PC-9 (cell line): ENCODE data around the gene DES. TPM values are rescaled to one million over a fixed set of nuclear protein-coding genes. Genes with fewer than 3 reads are reported as not detected.

Experiments
- BruUV-seq: library from RNA; stranded (reverse); fragments of 400-500 nt; replicated peaks from 2 replicates; lab custom pipeline; 2021; lab: Mats Ljungman, UMichigan
- CTCF ChIA-PET: fragments of 300-600 bp; sonication (Branson Sonifier 250); formaldehyde crosslinking; loops from one replicate; lab custom pipeline; 2022; ENCODE audit warnings: antibody characterized with exemption; lab: Charles Lee
- POLR2A ChIA-PET: fragments of 300-600 bp; sonication (Branson Sonifier 250); formaldehyde crosslinking; loops from one replicate; lab custom pipeline; 2022; ENCODE audit warnings: antibody characterized with exemption; ENCODE audit not compliant: unreplicated experiment; lab: Charles Lee
- DNase-seq, 2 experiments: peaks; one replicate each; pipeline versions ENCODE4 v3.0.0 to v3.0.0-alpha.2; 2015 to 2022; ENCODE audit warnings: mixed read lengths in 1 of 2
- H2AFZ ChIP-seq: fragments of 200-600 bp; sonication (generic); 2 replicates; pipeline ENCODE4 v1.8.1; 2017; ENCODE audit warnings: antibody characterized with exemption
- H3F3A ChIP-seq: fragments of 200-600 bp; sonication (generic); 2 replicates; pipeline ENCODE4 v1.8.1; 2017; ENCODE audit warnings: antibody characterized with exemption, mild to moderate bottlenecking, low read depth; ENCODE audit not compliant: insufficient read depth
- H3K27ac ChIP-seq: fragments of 200-600 bp; sonication (generic); 2 replicates; pipeline ENCODE4 v1.6.1; 2016; ENCODE audit warnings: mixed run types
- H3K27me3 ChIP-seq: fragments of 200-600 bp; sonication (generic); 2 replicates; pipeline ENCODE4 v1.6.1; 2016; ENCODE audit warnings: low read depth, mixed run types; ENCODE audit not compliant: insufficient read depth
- H3K36me3 ChIP-seq: fragments of 200-600 bp; sonication (generic); 2 replicates; pipeline ENCODE4 v1.6.1; 2016; ENCODE audit warnings: low read depth, mixed run types
- H3K4me1 ChIP-seq: fragments of 200-600 bp; sonication (generic); replicated peaks from 2 replicates; pipeline ENCODE4 v1.6.1; 2016; ENCODE audit warnings: mixed run types; ENCODE audit not compliant: insufficient read depth
- H3K4me2 ChIP-seq: fragments of 200-600 bp; sonication (generic); 2 replicates; pipeline ENCODE4 v1.6.1; 2017; ENCODE audit warnings: mixed run types
- H3K4me3 ChIP-seq: fragments of 200-600 bp; sonication (generic); 2 replicates; pipeline ENCODE4 v1.6.1; 2016; ENCODE audit warnings: mixed run types
- H3K79me2 ChIP-seq: fragments of 200-600 bp; sonication (generic); 2 replicates; pipeline ENCODE4 v1.6.1; 2017; ENCODE audit warnings: low read depth, mixed run types
- H3K9me2 ChIP-seq: fragments of 200-600 bp; sonication (generic); 2 replicates; pipeline ENCODE4 v1.8.1; 2017; ENCODE audit warnings: mild to moderate bottlenecking; ENCODE audit not compliant: insufficient read depth
- H3K9me3 ChIP-seq: fragments of 200-600 bp; sonication (generic); 2 replicates; pipeline ENCODE4 v1.8.1; 2016; ENCODE audit warnings: low read depth; ENCODE audit not compliant: insufficient read depth
- H4K20me1 ChIP-seq: fragments of 200-600 bp; sonication (generic); 2 replicates; pipeline ENCODE4 v1.8.1; 2017; ENCODE audit not compliant: insufficient read depth
- CTCF ChIP-seq: fragments of 200-600 bp; sonication (generic); conservative IDR thresholded peaks from 2 replicates; pipeline ENCODE4 v1.6.1; 2017; ENCODE audit warnings: mixed run types, antibody characterized with exemption, mild to moderate bottlenecking, moderate library complexity
- EZH2 ChIP-seq: fragments of 200-600 bp; sonication (generic); IDR thresholded peaks from 2 replicates; pipeline ENCODE4 v1.8.0; 2017; ENCODE audit warnings: antibody characterized with exemption, low read depth
- intact Hi-C: fragments of 100-400 bp; cut with micrococcal nuclease; formaldehyde crosslinking; loops from one replicate; pipeline ENCODE4 v1.10.0; 2022; ENCODE audit not compliant: unreplicated experiment
- total RNA-seq: library from RNA; stranded (reverse); gene quantifications from 2 replicates; pipeline ENCODE4 v1.2.3, GENCODE V29; 2021

Gene DES
- total RNA-seq, 1 experiment from 2014 or later: not detected

DNA sequence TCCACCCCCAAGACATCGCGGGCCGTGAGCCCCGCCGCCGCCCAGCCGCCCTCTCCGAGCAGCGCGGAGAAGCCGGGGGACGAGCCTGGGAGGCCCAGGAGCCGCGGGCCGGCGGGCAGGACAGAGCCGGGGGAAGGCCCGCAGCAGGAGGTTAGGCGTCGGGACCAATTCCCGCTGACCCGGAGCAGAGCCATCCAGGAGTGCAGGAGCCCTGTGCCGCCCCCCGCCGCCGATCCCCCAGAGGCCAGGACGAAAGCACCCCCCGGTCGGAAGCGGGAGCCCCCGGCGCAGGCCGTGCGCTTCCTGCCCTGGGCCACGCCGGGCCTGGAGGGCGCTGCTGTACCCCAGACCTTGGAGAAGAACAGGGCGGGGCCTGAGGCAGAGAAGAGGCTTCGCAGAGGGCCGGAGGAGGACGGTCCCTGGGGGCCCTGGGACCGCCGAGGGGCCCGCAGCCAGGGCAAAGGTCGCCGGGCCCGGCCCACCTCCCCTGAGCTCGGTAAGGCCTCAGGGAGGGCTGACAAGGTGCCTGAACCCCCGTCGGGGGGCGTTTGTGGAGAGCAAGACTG is 30.7 kb downstream of the DES start:
- Histone ChIP-seq H3K27me3 (no peaks in the 10 kb centered on the region), H2AFZ (no peak overlapping the region), H3K9me3 (no peaks in the 10 kb centered on the region), H3K4me3 (no peak overlapping the region), H3K4me2 (no peak overlapping the region), H3K27ac (no peak overlapping the region), H4K20me1 (no peaks in the 10 kb centered on the region), H3K9me2 (no peaks in the 10 kb centered on the region), H3K36me3 (no peaks in the 10 kb centered on the region), H3K4me1 (peaks cover 23% of the 10 kb centered on the region), H3K79me2 (no peaks in the 10 kb centered on the region), H3F3A (peaks cover 23% of the 10 kb centered on the region; the same call in 1 of the 2 replicates)
- ChIA-PET POLR2A (no interaction called here), CTCF (no interaction called here)
- TF ChIP-seq CTCF (no peak), EZH2 (no peak)
- BruUV-seq: no TSS peak
- no peak for DNase-seq
- intact Hi-C loops: no loop called here

GRCh38 chr2:219449609-219450008 is 31.4 kb downstream of the DES start:
- Histone ChIP-seq H3K4me1 (peaks cover 30% of the 10 kb centered on the region), H2AFZ (no peak overlapping the region), H3K9me2 (no peaks in the 10 kb centered on the region), H4K20me1 (no peaks in the 10 kb centered on the region), H3K79me2 (no peaks in the 10 kb centered on the region), H3K9me3 (no peaks in the 10 kb centered on the region), H3K27ac (no peak overlapping the region), H3K27me3 (no peaks in the 10 kb centered on the region), H3F3A (peaks cover 31% of the 10 kb centered on the region; the same call in 1 of the 2 replicates), H3K36me3 (no peaks in the 10 kb centered on the region), H3K4me3 (no peak overlapping the region), H3K4me2 (no peak overlapping the region)
- ChIA-PET CTCF (no interaction called here), POLR2A (no interaction called here)
- DNase-seq: no peak
- no TSS peak for BruUV-seq
- intact Hi-C loops: no loop called here
- no peak for TF ChIP-seq CTCF
- no peak for TF ChIP-seq EZH2

GRCh38 chr2:219451661-219452360 is 33.6 kb downstream of the DES start:
- H3K27me3 ChIP-seq: no peaks in the 10 kb centered on the region
- H2AFZ ChIP-seq: no peak overlapping the region
- H3K27ac ChIP-seq: 0 out of 2 replicates have a peak overlapping the region, but pooled peaks have one; percentile 34
- no TSS peak for BruUV-seq
- TF ChIP-seq EZH2 (no peak), CTCF (no peak)
- peak in 1 of 2 experiments; percentile 37 for DNase-seq
- no peaks in the 10 kb centered on the region for H3K9me3 ChIP-seq
- H3K79me2 ChIP-seq: no peaks in the 10 kb centered on the region
- H3K4me1 ChIP-seq: peaks cover 37% of the 10 kb centered on the region
- H3K36me3 ChIP-seq: no peaks in the 10 kb centered on the region
- H3K9me2 ChIP-seq: no peaks in the 10 kb centered on the region
- H3F3A ChIP-seq: peaks cover 26% of the 10 kb centered on the region; the same call in 1 of the 2 replicates
- CTCF ChIA-PET: interaction anchor here (0.8 kb wide), 1 partner anchor 49 kb away, joined by 3 read pairs; no protein-coding TSS in a partner anchor
- H4K20me1 ChIP-seq: no peaks in the 10 kb centered on the region
- intact Hi-C loops: no loop called here
- peak overlapping the region; percentile 87; the same call in 1 of the 2 replicates for H3K4me2 ChIP-seq
- POLR2A ChIA-PET: interaction anchor here (0.6 kb wide), 1 partner anchor 11 kb away, joined by 4 read pairs; no protein-coding TSS in a partner anchor
- H3K4me3 ChIP-seq: no peak overlapping the region
